BLaER1 treated with 17β-estradiol and CSF1 and Interleukin-3, amounts not matched to agents 10 nM and 100 nM (cell line): ENCODE results near the gene MORC3.
"Not testable (repeated sequence)": the region's sequence is repeated elsewhere in the genome, so short reads cannot be mapped to it uniquely, and the experiment has no call there.

Experiments
- H3K27ac ChIP-seq, 11 experiments: shearing (Covaris generic); formaldehyde crosslinking; 2 replicates each; pipeline ENCODE4 v1.8.1; 2022
- H3K27me3 ChIP-seq, 11 experiments: shearing (Covaris generic); formaldehyde crosslinking; 2 replicates each; pipeline ENCODE4 v1.8.1; 2022
- H3K36me3 ChIP-seq, 11 experiments: shearing (Covaris generic); formaldehyde crosslinking; 2 replicates each; pipeline ENCODE4 v1.8.1; 2022
- H3K4me1 ChIP-seq, 10 experiments: shearing (Covaris generic); formaldehyde crosslinking; 2 replicates each; pipeline ENCODE4 v1.8.1; 2022
- H3K4me2 ChIP-seq, 11 experiments: shearing (Covaris generic); formaldehyde crosslinking; 2 replicates each; pipeline ENCODE4 v1.8.1; 2022
- H3K4me3 ChIP-seq, 10 experiments: shearing (Covaris generic); formaldehyde crosslinking; 2 replicates each; pipeline ENCODE4 v1.8.1; 2022
- H3K9ac ChIP-seq, 11 experiments: shearing (Covaris generic); formaldehyde crosslinking; 2 replicates each; pipeline ENCODE4 v1.8.1; 2022
- H3K9me3 ChIP-seq, 11 experiments: shearing (Covaris generic); formaldehyde crosslinking; replicated peaks in 1 of 11; 2 replicates each; pipeline ENCODE4 v1.8.1; 2022
- H4K20me1 ChIP-seq, 11 experiments: shearing (Covaris generic); formaldehyde crosslinking; 2 replicates each; pipeline ENCODE4 v1.8.1; 2022
- Cebpa-rat ChIP-seq, 11 experiments: shearing (Covaris generic); IDR thresholded peaks; 2 replicates each; pipeline ENCODE4 v1.8.1; 2022

MORC3 gene

DNA sequence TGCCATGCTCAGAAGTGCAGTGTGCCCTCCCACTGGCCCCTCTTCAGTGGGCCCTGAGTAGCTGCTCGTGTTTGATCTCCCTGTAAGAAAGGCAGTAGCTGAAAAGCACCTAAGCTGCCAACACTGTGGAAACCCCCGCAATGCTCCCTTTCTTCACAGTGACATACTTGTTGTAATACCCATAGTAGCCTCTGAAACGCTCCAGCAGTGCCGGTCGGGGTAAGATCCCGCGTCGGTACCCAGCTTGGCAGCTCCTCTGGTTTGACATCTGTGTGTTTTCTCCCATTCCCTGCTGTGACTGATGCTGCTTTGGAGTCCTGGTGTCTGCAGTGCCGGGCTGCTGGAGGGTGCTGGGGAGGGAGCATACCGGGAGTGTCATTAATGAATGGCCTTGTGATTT lies 68.8 kb downstream of the MORC3 start:
- no peak overlapping the region for H3K4me3 ChIP-seq
- H3K27ac ChIP-seq = no peak overlapping the region
- H3K9me3 ChIP-seq = peaks cover 12 to 36% (median 28%) of the 10 kb centered on the region in 11 experiments; a peak in 21 of 22 replicates
- TF ChIP-seq Cebpa-rat (IDR thresholded peaks at IDR 0.05) = no peak
- no peak overlapping the region for H3K9ac ChIP-seq
- no peaks in the 10 kb centered on the region for H3K27me3 ChIP-seq
- no peaks in the 10 kb centered on the region for H4K20me1 ChIP-seq
- no peak overlapping the region for H3K4me2 ChIP-seq
- peaks cover 0 to 19% (median 10%) of the 10 kb centered on the region in 10 experiments; a peak in 14 of 20 replicates for H3K4me1 ChIP-seq
- peaks cover 0 to 74% (median 62%) of the 10 kb centered on the region in 11 experiments; a peak in 19 of 22 replicates for H3K36me3 ChIP-seq

DNA sequence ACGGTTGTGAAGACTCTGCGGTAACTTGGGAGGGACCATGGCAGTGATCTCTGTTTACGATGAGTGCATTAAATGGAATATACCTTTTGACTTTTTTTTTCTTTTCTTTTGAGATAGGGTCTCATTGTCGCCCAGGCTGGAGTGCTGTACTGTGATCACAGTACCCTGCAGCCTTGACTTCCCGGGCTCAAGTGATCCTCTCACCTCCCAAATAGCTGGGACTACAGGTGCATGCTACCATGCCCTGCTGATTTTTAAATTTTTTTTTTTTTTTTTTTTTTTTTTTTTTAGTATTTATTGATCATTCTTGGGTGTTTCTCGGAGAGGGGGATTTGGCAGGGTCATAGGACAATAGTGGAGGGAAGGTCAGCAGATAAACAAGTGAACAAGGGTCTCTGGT lies 71.7 kb downstream of the MORC3 start:
- not testable (repeated sequence) for H3K4me3 ChIP-seq
- H3K36me3 ChIP-seq = peaks cover 0 to 100% (median 90%) of the 10 kb centered on the region in 11 experiments; a peak in 19 of 22 replicates
- peaks cover 12 to 36% (median 28%) of the 10 kb centered on the region in 11 experiments; a peak in 21 of 22 replicates for H3K9me3 ChIP-seq

DNA sequence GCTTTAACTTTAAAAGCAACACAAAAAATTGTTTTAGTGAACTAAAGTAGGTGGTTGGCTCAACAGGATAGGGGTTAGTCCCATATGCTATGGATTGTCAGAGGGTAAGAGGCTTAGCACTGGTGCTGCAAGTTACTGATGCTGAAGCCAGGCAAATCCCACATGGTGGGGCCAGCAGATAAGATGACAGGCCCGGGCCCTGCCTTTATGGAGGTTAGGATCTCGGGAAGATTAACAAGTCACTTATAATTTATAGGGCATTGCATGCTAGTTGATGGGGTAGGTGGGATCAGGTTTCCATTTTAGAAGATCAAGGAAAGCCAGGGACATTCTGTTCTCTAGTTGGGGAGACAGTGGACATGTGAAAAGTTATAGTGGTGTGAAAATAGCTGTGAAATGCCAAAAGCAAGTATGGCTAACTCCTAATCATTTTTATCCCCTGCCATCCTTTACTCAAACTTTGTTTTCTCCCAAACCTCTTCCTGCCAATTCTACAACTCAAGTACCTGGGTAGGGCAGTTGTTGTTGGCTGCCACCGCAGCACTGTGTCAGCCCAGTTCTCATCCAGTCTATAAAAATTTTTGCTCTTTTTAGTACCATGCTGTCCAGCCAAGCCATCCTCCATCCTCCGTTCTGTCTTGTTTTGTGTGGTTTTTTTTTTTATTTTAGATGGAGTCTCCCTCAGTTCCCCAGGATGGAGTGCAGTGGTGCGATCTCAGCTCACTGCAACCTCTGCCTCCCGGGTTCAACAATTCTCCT lies 75.5 kb downstream of the MORC3 start:
- Histone ChIP-seq H3K27me3 (no peaks in the 10 kb centered on the region), H3K4me3 (no peak overlapping the region), H3K4me1 (no peaks in the 10 kb centered on the region), H3K27ac (no peak overlapping the region), H3K36me3 (peaks cover 0 to 100% (median 95%) of the 10 kb centered on the region in 11 experiments; a peak in 20 of 22 replicates), H3K9me3 (peaks cover 12 to 27% (median 27%) of the 10 kb centered on the region in 11 experiments; a peak in 21 of 22 replicates), H3K9ac (no peak overlapping the region), H4K20me1 (no peaks in the 10 kb centered on the region), H3K4me2 (no peak overlapping the region)
- no peak for TF ChIP-seq Cebpa-rat (IDR thresholded peaks at IDR 0.05)

More for the DNA sequence above, 71.7 kb downstream of the MORC3 start:
- H4K20me1 ChIP-seq, H3K4me2 ChIP-seq, H3K27me3 ChIP-seq, H3K4me1 ChIP-seq, H3K9ac ChIP-seq, H3K27ac ChIP-seq: not testable (repeated sequence)

DNA sequence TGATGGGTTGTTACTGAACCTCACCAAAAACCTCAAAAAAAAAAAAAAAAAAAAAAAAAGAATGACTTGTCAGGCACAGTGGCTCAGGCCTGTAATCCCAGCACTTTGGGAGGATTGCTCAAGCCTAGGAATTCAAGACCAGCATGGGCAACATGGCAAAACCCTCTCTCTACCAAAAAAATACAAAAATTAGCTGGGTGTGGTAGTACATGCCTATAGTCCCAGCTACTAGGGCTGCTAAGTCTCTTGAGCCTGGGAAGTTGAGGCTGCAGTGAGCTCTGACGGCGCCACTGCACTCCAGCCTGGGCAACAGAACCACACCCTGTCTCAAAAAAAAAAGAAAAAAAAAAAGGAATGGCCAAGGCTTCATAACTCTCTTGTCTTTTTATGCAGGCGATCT lies 76.3 kb downstream of the MORC3 start:
- no peak for TF ChIP-seq Cebpa-rat (IDR thresholded peaks at IDR 0.05)
- no peak overlapping the region for H3K27ac ChIP-seq
- peaks cover 0 to 98% (median 93%) of the 10 kb centered on the region in 11 experiments; a peak in 20 of 22 replicates for H3K36me3 ChIP-seq

DNA sequence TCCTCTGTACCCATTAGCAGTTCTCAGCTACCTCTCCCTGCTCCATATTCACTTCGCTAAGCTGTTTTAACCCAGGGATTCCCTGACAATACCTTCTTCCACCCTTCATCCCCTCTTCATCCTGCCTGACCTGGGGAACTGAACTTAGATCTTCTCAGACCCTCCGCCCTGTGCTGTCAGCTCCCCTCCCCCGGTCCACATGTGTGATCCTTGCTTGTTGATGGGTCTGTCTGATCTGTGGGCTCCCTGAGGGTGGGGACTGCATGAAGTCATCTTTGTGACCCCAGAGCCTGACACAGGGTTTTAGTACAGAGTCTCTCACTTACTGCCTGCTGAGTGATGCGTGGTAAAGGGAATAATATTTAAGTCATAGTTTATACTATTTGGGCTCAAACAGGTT lies 77.0 kb downstream of the MORC3 start:
- 0 out of 20 replicates have a peak, but pooled peaks cover 0 to 2% (median 0%) of the 10 kb centered on the region in 10 experiments for H3K4me1 ChIP-seq
- no peak overlapping the region for H3K9ac ChIP-seq
- H3K4me3 ChIP-seq = no peak overlapping the region
- H3K36me3 ChIP-seq = peaks cover 0 to 96% (median 91%) of the 10 kb centered on the region in 11 experiments; a peak in 20 of 22 replicates
- no peaks in the 10 kb centered on the region for H4K20me1 ChIP-seq
- no peaks in the 10 kb centered on the region for H3K27me3 ChIP-seq
- no peak for TF ChIP-seq Cebpa-rat (IDR thresholded peaks at IDR 0.05)
- peaks cover 11 to 13% (median 12%) of the 10 kb centered on the region in 11 experiments; a peak in 21 of 22 replicates for H3K9me3 ChIP-seq
- H3K4me2 ChIP-seq = no peak overlapping the region
- no peak overlapping the region for H3K27ac ChIP-seq

More for the DNA sequence above, 76.3 kb downstream of the MORC3 start:
- H3K27me3 ChIP-seq = no peaks in the 10 kb centered on the region
- no peaks in the 10 kb centered on the region for H3K4me1 ChIP-seq
- no peak overlapping the region for H3K4me2 ChIP-seq
- H3K4me3 ChIP-seq = no peak overlapping the region
- no peaks in the 10 kb centered on the region for H4K20me1 ChIP-seq
- H3K9me3 ChIP-seq = peaks cover 12 to 19% (median 19%) of the 10 kb centered on the region in 11 experiments; a peak in 21 of 22 replicates
- no peak overlapping the region for H3K9ac ChIP-seq

DNA sequence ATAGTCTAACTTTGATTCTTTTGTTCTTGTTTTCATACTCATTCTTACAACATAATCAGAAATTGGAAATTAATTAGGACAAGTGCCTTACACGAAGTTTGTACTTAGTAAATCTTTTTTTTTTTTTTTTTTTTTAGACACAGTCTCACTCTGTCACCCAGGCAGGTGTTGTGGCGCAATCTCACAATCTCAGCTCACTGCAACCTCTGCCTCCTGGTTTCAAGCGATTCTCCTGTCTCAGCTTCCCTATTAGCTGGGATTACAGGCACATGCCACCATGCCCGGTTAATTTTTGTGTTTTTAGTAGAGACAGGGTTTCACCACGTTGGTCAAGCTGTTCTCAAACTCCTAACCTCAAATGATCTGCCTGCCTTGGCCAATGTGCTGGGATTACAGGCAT lies 77.6 kb downstream of the MORC3 start:
- 0 out of 20 replicates have a peak, but pooled peaks cover 0 to 5% (median 0%) of the 10 kb centered on the region in 10 experiments for H3K4me1 ChIP-seq
- H3K4me3 ChIP-seq = no peak overlapping the region
- H3K4me2 ChIP-seq = no peak overlapping the region
- H4K20me1 ChIP-seq = no peaks in the 10 kb centered on the region
- no peak overlapping the region for H3K9ac ChIP-seq
- H3K27me3 ChIP-seq = no peaks in the 10 kb centered on the region
- H3K36me3 ChIP-seq = peaks cover 2 to 96% (median 91%) of the 10 kb centered on the region in 11 experiments; a peak in 21 of 22 replicates
- H3K9me3 ChIP-seq = peaks cover 4 to 6% (median 6%) of the 10 kb centered on the region in 11 experiments; a peak in 17 of 22 replicates
- TF ChIP-seq Cebpa-rat (IDR thresholded peaks at IDR 0.05) = no peak
- no peak overlapping the region for H3K27ac ChIP-seq

DNA sequence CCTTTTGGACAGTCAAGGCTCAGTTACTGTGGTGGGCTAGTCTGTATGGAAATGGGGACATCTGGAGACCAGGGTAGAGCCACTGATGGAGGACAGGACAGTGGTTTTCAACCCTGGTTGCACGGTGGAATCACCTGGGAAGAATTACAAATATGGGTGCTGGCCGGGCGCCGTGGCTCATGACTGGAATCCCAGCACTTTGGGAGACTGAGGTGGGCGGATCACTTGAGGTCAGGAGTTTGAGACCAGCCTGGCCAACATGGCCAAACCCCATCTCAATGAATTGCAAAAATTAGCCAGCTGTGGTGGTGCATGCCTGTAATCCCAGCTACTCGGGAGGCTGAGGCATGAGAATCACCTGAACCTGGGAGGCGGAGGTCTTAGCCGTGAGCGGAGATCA lies 79.7 kb downstream of the MORC3 start:
- not testable (repeated sequence) for H3K9ac ChIP-seq, H3K27ac ChIP-seq, H3K4me3 ChIP-seq, H3K4me1 ChIP-seq, H4K20me1 ChIP-seq, H3K9me3 ChIP-seq, H3K4me2 ChIP-seq, H3K27me3 ChIP-seq
- peaks cover 12 to 94% (median 89%) of the 10 kb centered on the region in 11 experiments; a peak in 21 of 22 replicates for H3K36me3 ChIP-seq

DNA sequence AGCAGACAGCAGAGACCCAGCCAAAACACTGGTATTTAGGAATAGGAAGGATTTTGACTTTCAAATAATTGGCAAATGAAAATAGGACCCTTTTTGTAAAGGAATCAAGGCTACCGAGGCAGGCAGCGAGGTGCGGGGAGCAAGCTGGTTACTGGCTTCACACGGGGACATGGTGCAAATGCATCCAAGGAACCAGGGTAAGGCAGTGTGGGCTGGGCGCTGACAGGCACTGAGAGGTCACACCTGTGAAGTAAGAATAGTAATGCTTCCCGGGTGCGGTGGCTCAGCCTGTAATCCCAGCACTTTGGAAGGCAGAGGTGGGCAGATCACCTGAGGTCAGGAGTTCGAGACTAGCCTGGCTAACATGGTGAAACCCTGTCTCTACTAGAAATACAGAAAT lies 80.7 kb downstream of the MORC3 start:
- H3K4me3 ChIP-seq = no peak overlapping the region
- H3K27ac ChIP-seq = no peak overlapping the region
- no peak overlapping the region for H3K9ac ChIP-seq
- peaks cover 12 to 94% (median 87%) of the 10 kb centered on the region in 11 experiments; a peak in 21 of 22 replicates for H3K36me3 ChIP-seq
- H3K9me3 ChIP-seq = no peaks in the 10 kb centered on the region
- H4K20me1 ChIP-seq = no peaks in the 10 kb centered on the region
- no peak overlapping the region for H3K4me2 ChIP-seq
- no peaks in the 10 kb centered on the region for H3K27me3 ChIP-seq
- no peak for TF ChIP-seq Cebpa-rat (IDR thresholded peaks at IDR 0.05)
- H3K4me1 ChIP-seq = 0 out of 20 replicates have a peak, but pooled peaks cover 0 to 5% (median 0%) of the 10 kb centered on the region in 10 experiments

DNA sequence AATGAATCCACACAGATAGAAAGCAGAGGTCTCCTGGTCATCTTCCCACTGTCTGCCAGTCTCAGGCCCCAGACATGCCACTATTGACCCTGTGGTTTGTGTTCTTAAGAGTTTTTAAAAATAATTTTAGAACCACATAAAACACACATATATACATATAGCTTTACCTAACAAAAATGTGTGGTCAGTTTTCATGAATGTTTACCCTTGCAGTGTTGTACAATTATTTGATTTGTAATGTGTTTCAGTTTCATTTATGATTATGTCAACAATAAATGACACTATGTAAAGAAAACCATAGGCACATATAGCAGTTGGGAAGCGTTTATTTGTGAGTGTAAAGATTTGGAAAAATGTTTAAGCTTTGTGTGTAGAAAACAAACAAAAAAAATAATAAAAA lies 82.3 kb downstream of the MORC3 start:
- H3K4me3 ChIP-seq = no peak overlapping the region
- H3K9ac ChIP-seq = no peak overlapping the region
- H4K20me1 ChIP-seq = no peaks in the 10 kb centered on the region
- no peaks in the 10 kb centered on the region for H3K27me3 ChIP-seq
- no peak for TF ChIP-seq Cebpa-rat (IDR thresholded peaks at IDR 0.05)
- H3K36me3 ChIP-seq = peaks cover 12 to 94% (median 87%) of the 10 kb centered on the region in 11 experiments; a peak in 21 of 22 replicates
- 0 out of 20 replicates have a peak, but pooled peaks cover 0 to 5% (median 0%) of the 10 kb centered on the region in 10 experiments for H3K4me1 ChIP-seq
- H3K4me2 ChIP-seq = no peak overlapping the region
- H3K9me3 ChIP-seq = no peaks in the 10 kb centered on the region
- H3K27ac ChIP-seq = no peak overlapping the region
